SK-MEL-5 (cell line): ENCODE data around the gene LAT. TPM values are rescaled to one million over a fixed set of nuclear protein-coding genes. Genes with fewer than 3 reads are reported as not detected.
"Not testable (repeated sequence)": the region's sequence is repeated elsewhere in the genome, so short reads cannot be mapped to it uniquely, and the experiment has no call there.

ENCODE experiments used
- DNase-seq: peaks from one replicate; pipeline ENCODE4 v3.0.0-alpha.2; 2016; ENCODE audit warnings: low read depth, low spot score
- in situ Hi-C: cut with HindIII; loops from 2 replicates; pipeline ENCODE4 v1.10.0; 2016; ENCODE audit warnings: low sequenced_read_pairs, high pct_unique_total_duplicates, low pct_unique_long_range_greater_than_20kb
- polyA plus RNA-seq, 2 experiments: library from polyadenylated mRNA; depleted of rRNA; stranded (reverse); fragments of >200 nt; gene quantifications; 2 replicates each; pipeline ENCODE4 v1.2.3, GENCODE V29; 2015
- total RNA-seq: library from RNA; depleted of rRNA; stranded (reverse); fragments of >200 nt; shearing (Covaris generic); gene quantifications from 2 replicates; pipeline ENCODE4 v1.2.3, GENCODE V29; 2014; rRNA removed

Gene LAT, protein sequence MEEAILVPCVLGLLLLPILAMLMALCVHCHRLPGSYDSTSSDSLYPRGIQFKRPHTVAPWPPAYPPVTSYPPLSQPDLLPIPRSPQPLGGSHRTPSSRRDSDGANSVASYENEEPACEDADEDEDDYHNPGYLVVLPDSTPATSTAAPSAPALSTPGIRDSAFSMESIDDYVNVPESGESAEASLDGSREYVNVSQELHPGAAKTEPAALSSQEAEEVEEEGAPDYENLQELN
- total RNA-seq = 0.24 and 0.77 TPM in 2 replicates
- 0.08 and 1.3 TPM in 2 replicates for polyA plus RNA-seq (2015; cell fraction: cytosol; rRNA removed)
- polyA plus RNA-seq (2015; cell fraction: nucleus; rRNA removed) = 22.2 and 22.9 TPM in 2 replicates

DNA sequence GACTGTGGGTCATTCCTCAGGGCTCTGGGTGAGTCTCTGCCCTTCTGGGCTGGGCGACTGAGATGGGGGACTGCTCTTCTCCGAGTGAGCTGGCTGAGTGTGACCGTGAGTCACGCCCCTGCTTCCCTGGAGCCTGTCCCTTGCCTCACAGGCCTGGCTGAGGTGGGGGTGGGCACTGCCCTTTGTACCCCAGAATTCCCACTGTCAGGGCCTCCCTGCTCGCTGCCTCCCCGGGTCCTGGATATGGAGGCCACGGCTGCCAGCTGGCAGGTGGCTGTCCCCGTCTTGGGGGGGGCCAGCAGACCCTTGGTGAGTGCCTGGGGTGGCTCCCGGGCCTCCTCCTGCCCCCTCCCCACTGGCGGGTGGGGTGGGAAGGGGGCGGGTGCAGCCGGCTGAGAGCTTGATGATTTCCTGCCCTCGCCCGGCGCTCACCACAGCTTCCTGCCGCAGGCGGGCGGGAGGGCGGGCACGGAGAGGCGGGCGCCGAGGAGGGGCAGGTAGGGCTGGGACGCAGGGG lies at the start of gene LAT:
Gene LAT, plus strand, starts transcription at position 434 of the 517 bp plus-strand sequence. CDS start 366 bp downstream, outside the sequence.
- in situ Hi-C loops = no loop called here

DNA sequence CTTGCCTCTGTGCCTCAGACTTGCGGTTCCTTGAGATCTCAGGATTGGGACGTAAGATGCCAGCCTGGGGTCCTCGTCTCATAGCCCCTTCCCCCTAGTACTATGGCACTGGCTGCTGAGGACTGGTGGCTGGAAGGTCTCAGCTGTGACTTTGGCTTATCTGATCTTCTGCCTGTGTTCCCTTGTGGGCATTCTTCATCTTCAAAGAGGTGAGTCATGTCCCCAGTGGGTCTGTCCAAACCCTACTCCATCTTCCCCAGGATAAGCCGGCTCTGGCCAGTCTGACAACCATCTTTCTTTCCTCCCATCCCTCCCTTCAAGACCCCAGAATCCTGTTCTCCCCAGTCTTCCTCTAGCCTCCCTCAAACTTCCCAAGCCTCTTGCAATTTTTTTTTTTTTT lies 49.5 kb upstream of the LAT start:
- in situ Hi-C loops = no loop called here
- no peak for DNase-seq

More for the DNA sequence above, at the start of gene LAT:
- DNase-seq = no peak

DNA sequence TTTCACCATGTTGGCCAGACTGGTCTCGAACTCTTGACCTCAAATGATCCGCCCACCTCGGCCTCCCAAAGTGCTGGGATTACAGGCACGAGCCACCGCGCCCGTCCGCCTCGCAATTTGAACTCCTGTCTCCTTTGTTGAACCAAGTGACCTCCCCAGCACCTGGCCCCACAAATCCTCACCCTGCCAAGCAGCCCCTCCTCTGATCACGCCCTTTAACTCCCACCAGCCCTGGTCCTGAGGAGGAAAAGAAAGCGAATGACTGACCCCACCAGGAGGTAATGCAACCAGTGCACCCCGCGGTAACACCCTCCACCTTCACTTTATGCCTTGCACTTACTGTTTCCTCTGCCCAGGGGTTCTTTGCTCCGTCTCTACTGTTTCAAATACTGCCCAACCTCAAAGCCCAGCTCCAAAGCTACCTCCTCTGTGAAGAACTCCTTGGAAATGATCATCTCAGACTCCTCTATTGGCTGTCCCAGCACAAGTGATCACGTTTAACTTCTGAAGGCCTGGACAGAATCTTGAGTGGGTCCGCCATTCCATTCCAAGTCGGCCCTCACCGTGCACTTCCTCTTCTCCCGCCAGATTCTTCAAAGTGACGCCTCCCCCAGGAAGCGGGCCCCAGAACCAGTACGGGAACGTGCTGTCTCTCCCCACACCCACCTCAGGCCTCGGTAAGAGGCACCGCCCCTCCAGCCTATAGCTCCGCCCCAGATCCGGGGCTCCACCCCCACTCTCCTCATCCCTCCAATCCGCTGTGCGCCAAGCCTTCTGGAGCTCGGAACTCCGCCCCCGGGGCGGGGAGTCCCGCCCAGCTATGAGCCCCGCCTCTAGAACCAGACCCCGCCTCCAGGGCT lies 48.7 kb upstream of the LAT start:
- in situ Hi-C loops = no loop called here
- peak; percentile 60 for DNase-seq

DNA sequence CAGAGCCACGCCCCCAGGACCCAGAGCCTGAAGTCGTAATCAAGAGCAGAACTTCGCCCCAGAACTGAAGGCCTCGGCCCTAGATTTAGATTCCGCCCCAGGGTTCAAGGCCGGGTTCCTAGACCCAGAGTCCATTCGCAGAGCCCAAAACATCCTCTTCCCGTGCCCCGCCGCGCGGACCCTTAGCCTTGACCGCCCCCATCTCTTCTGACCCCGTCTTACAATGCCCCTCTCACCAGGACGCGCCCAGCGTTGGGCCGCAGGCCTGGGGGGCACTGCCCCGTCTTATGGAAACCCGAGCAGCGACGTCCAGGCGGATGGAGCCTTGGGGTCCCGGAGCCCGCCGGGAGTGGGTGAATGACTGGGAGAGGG lies 48.1 kb upstream of the LAT start:
- in situ Hi-C loops = no loop called here

DNA sequence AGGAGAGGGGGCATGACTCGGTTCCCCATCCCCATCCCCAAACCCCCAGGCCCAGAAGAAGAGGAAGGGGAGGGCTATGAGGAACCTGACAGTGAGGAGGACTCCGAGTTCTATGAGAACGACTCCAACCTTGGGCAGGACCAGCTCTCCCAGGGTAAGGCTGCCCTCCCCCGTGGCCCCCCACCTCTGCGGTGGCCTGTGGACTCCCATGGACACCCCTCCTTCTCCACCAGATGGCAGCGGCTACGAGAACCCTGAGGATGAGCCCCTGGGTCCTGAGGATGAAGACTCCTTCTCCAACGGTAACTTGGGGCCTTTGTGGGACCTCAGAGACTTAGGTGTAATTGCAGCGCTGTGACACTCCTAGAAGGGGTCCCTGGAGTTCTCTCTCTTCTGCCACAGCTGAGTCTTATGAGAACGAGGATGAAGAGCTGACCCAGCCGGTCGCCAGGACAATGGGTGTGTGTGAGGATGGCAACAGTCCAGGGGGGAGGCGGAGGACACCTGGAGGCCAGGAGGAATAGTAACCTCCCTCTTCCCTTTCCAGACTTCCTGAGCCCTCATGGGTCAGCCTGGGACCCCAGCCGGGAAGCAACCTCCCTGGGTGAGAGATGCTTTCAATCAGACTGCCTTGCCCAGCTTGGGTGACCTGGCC lies 47.5 kb upstream of the LAT start:
- no peak for DNase-seq
- in situ Hi-C loops = no loop called here

More for the DNA sequence above, 48.1 kb upstream of the LAT start:
- no peak for DNase-seq

DNA sequence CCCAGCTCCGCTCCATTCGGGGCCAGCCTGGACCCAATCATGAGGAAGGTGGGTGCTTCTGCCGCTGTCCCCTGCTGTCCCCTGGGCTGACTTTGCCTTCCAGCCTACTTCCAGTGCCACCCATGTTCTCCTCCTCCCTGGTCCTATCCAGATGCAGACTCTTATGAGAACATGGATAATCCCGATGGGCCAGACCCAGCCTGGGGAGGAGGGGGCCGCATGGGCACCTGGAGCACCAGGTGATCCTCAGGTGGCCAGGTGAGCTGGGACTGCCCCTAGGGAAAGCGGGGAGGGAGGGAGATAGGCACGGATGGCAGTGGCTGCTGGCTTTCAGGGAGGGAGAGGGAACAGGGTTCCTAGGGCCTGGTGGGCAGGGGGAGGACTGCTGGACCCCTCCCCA lies 46.1 kb upstream of the LAT start:
- DNase-seq = no peak
- in situ Hi-C loops = no loop called here

DNA sequence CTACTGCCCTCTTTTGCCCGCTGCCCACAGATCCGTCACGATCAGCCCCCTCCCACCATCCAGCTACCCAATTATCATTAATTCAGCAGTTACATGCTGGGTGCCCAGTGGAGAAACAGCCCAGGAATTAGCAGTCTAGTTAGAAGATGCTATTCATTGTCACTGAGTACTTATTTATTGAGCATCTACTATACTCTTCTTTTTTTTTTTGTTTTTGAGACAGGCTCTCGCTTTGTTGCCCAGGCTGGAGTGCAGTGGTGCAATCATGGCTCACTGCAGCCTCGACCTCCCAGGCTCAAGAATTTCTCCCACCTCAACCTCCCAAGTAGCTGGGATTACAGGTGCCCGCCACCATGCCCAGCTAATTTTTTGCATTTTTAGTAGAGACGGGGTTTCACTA lies 45.0 kb upstream of the LAT start:
- in situ Hi-C loops, DNase-seq: not testable (repeated sequence)

DNA sequence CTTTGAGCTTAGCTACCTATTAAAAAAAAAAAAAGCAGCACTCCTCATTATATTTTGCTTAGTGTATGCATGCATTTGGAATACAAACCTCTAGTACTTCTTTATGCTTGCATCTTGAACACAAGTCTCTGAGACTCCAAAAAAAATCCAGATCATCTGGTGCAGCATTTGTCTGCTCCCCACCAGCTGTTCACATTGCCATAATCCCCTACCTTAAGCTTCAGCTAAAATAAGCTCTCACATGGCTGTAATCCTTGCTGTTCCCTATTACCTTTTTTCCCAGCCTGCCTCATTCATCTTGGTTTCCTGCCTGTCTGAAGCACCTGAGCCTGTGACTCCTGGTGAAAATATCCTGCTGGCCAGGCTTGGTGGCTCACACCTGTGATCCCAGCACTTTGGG lies 41.6 kb upstream of the LAT start:
- in situ Hi-C loops = no loop called here
- DNase-seq = no peak

DNA sequence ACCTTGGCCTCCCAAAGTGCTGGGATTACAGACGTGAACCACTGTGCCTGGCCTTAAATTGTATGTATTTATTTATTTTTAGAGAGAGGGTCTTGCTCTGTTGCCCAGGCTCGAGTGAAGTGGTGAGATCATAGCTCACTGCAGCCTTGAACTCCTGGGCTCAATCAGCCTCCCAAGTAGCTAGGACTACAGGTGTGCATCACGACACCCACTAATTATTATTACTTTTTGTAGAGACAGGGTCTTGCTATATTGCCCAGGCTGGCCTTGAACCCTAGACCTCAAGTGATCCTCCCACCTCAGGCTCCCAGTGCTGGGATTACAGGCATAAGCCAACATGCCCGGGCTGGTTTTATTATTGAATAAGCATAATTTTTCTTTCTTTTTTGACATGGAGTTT lies 38.2 kb upstream of the LAT start:
- in situ Hi-C loops = no loop called here
- DNase-seq = no peak

DNA sequence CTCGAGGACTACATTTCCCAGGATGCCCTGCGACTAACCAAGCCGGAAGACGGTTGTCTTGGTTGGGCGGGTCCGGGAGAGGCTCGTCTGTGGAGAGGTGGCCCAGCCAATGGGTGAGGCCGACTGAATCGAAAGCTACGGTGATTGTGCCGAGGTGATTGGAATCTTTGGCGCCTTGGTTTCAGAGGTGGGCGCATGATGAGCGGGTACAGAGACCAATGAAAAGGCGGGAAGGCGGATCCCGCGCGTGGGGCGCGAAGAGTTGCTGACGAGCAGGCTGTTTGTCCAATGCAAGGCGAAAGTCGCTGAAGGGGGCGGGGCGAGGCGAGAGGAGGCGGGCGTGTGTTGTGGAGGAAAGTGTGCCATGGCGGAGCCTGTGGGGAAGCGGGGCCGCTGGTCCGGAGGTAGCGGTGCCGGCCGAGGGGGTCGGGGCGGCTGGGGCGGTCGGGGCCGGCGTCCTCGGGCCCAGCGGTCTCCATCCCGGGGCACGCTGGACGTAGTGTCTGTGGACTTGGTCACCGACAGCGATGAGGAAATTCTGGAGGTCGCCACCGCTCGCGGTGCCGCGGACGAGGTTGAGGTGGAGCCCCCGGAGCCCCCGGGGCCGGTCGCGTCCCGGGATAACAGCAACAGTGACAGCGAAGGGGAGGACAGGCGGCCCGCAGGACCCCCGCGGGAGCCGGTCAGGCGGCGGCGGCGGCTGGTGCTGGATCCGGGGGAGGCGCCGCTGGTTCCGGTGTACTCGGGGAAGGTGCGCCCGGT lies 34.0 kb upstream of the LAT start, which contains the start of gene NFATC2IP:
Gene NFATC2IP, plus strand, starts transcription at position 290 of the 762 bp plus-strand sequence. Its CDS starts 75 bp downstream, at position 365.
- DNase-seq = peak; percentile 99
- in situ Hi-C loops = no loop called here

DNA sequence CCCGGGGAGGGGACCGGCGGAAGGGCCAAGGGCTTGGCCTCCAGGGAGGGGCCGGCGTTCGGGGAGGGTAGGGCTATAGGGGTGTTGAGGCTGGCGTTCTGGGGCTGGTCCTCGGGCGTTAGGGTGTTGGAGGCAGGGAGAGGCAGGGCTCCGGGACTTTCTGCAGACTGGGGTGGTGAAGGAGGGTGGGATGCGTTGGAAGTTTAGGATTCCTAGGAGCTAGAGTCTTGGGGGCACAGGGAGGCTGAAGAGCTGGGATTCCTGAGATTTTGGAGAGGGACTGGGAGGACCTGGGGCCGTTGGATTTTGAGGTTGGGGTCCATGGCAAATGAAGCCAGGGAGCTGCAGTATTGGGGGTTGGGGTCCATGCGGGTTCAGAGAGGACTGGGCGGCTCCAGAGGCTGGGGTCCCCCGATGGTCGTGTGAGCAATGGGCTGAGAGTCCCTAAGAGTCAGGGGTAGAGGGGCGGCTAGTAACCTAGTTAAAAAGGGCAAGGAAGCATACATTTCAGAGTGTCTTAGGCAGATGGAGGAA lies 33.4 kb upstream of the LAT start:
- in situ Hi-C loops = no loop called here
- DNase-seq = no peak

DNA sequence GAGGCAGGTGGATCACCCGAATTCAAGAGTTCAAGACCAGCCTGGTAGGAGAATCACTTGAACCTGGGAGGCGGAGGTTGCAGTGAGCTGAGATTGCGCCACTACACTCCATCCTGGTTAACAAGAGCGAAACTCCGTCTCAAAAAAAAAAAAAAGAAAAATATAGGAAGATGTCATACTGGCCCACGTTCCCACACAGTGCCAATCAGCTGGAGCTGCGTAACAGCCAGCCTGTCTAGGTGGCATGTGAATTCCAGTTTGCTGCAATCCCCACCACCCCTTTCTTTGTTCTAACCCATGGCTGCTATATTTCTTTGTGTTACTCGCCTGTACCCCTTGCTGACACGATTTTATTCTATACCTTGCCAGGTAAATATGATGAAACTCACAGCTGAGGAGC lies 26.6 kb upstream of the LAT start:
- DNase-seq = no peak
- in situ Hi-C loops = no loop called here

DNA sequence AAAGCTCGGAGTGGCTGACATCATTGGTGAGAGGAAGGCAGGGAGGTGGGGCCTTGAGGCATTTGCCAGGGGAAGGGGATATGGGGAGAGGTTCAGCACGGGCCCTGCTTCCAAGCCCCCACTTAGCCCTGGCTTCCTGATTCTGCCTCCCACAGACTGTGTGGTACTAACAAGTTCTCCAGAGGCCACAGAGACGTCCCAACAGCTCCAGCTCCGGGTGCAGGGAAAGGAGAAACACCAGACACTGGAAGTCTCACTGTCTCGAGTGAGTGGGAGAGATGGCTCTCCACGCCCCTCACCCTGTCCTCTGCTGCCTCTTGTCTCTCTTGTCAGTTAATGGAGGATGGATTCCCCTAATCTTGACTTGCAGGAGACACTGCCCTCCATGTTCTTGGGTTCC lies 26.0 kb upstream of the LAT start:
- in situ Hi-C loops = no loop called here
- DNase-seq = no peak

DNA sequence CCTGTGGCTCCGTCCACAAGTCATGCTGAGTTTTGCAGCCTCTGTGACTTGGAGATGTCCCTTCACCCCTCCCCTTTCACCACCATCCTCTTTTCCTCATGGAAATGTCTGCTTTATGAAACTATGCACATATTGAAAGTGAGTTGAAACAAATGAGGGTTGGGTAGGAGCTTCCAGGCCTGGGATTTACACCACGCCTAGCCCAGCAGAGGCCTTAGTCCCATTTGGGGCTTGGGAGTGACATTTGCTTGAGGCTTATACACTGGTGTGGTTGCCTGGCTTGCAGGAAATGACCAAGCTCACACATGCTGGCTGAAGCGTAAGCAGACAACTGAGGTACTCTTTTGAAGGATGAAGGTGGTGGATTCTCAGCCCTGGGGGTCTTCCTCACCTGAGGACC lies 20.8 kb upstream of the LAT start:
- in situ Hi-C loops = no loop called here
- no peak for DNase-seq

DNA sequence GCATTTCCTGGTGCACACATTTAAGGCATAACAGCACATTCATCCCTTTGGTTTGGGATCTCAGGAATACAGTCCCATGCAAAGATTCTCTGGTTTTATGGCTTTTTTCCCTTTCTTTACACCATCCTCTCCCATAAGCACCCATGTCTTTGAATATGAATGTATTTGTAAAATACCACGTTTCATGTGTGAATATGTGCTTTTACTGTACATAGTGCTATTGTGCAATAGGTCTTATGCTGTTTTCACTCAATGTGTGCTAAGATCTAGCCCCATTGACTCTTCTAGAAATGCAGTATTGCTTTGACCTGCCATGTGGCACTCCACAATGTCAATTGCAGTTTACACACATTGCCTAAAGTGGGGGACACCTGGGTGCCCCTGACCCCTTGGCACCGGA lies 20.4 kb upstream of the LAT start:
- no peak for DNase-seq
- in situ Hi-C loops = no loop called here

DNA sequence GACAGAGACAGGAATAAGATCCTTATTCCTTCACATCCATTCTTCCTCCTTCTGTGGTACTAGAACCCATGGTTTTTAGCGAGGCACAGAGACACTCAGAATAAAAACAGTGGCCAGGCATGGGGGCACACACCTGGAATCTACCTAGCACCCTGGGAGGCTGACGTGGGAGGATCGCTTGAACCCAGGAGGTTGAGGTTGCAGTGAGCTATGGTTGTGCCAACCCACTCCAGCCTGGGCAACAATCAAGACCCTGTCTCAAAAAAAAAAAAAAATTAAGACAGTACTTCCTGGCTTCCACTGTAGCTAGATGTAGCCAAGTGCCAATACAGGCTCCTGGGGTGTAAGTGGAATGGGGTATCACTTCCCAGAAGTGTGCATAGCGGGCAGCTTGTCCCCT lies 17.7 kb upstream of the LAT start:
- DNase-seq = no peak

DNA sequence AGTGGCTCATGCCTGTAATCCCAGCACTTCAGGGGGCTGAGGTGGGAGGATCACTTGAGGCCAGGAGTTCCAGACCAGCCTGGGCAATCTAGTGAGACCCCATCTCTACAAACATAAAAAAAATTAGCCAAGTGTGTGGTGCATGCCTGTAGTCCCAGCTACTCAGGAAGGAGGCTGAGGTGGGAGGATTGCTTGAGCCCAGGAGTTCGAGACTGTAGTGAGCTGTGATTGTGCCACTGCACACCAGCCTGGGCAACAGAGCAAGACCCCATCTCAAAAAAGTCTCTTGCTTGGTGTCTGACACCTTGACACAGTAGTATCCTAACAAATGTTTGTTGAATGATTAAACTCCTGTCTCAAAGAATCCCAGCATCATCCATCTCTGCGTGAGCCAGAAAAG lies 15.2 kb upstream of the LAT start:
- in situ Hi-C loops, DNase-seq: not testable (repeated sequence)

More for the DNA sequence above, 17.7 kb upstream of the LAT start:
- in situ Hi-C loops = no loop called here
